Hindlimb muscle (tissue), 1 donor: ENCODE measurements around the gene TMEM38B. TPM values are rescaled to one million over a fixed set of nuclear protein-coding genes. Genes with fewer than 3 reads are reported as not detected.
A peak's percentile ranks its signal among the peaks of the same experiment; 100 is the strongest.

ENCODE experiments used
- DNase-seq: peaks from one replicate; pipeline ENCODE4 v3.0.0-alpha.2; 2013
- polyA plus RNA-seq: library from polyadenylated mRNA; unstranded; fragments of 120-200 nt; gene quantifications from one replicate; pipeline ENCODE4 v1.2.1, GENCODE V29; 2013; ENCODE audit not compliant: insufficient read length

TMEM38B gene, protein sequence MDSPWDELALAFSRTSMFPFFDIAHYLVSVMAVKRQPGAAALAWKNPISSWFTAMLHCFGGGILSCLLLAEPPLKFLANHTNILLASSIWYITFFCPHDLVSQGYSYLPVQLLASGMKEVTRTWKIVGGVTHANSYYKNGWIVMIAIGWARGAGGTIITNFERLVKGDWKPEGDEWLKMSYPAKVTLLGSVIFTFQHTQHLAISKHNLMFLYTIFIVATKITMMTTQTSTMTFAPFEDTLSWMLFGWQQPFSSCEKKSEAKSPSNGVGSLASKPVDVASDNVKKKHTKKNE
- 71.4 TPM for polyA plus RNA-seq

- DNase-seq = peak; percentile 90
These were observed at the start of gene TMEM38B for GRCh38 chr9:105694190-105694847. TSS of gene TMEM38B (plus strand) at chr9:105694541. CDS start at chr9:105694661, 120 bp downstream.

DNA sequence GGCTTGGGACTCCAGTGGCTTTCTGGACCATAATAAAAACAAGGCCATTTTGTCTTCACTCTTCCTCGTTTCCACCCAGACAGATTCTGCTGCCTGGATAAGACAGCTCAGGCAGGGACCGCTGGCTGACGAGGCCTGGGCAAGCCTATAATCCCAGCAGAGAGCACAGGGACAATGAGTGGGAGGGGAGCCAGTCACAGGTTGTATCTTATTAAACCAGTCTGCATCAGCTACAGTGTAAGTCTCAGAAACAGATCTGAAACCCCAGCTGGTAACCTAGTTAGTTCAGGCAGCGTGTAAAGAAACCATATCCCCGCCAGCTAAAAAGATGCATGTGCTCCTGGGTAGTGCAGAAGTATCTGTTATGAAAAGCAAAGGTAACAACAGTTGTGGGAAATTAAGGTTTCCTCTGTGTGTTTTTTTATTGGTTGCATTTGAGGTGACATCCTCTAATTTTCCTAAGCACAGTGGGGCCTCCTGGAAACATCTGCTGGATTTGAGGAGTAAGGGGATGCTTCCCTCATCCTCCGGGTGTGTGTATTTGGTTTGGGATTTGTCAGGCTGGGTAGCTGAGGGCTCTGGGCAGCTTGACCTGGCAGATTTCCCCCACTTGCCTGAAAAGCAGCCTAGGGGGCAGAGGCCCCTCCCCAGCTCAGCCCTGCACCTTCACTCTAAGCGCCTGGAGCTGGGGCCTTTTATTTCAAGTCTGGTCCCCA, 47.3 kb upstream of the TMEM38B start:
- DNase-seq = no peak

DNA sequence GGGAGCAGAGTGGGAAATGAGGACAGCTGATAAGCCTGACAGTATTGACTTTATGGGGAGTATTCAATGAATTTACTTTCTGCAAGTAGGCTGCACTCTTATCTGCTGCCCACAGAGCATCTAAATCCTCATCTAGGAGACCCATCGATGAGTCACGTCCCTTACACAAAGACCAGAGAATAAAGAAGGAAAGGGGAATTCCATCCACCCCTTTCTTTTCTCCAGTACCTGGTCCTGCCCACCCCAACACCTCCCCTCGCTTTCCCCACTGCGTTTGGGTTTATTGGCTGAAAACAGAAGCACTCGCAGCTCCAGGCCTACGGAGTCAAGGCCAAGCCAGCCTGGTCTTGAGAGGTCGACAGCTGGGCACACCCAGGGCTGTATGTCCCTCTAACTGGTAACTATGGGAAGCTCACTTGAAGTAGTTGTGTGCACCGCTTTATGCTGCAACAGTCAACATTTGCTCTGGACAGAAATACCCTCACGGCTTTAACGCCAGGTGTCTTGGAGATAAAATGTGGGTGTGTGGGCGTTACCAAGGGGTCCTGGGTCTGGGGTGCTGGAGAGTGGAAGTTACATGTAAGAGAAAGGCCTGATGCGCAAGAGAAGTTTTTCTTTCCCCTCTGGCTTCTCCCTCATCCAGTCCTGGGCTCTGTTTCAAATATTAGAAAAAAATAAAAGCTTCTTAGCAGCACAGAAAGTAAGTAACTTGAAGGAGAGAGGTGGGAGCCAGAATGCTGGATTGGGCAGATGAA, 46.6 kb upstream of the TMEM38B start:
- peak; percentile 24 for DNase-seq

GRCh38 chr9:105651806-105652205, 42.5 kb upstream of the TMEM38B start:
- no peak for DNase-seq

DNA sequence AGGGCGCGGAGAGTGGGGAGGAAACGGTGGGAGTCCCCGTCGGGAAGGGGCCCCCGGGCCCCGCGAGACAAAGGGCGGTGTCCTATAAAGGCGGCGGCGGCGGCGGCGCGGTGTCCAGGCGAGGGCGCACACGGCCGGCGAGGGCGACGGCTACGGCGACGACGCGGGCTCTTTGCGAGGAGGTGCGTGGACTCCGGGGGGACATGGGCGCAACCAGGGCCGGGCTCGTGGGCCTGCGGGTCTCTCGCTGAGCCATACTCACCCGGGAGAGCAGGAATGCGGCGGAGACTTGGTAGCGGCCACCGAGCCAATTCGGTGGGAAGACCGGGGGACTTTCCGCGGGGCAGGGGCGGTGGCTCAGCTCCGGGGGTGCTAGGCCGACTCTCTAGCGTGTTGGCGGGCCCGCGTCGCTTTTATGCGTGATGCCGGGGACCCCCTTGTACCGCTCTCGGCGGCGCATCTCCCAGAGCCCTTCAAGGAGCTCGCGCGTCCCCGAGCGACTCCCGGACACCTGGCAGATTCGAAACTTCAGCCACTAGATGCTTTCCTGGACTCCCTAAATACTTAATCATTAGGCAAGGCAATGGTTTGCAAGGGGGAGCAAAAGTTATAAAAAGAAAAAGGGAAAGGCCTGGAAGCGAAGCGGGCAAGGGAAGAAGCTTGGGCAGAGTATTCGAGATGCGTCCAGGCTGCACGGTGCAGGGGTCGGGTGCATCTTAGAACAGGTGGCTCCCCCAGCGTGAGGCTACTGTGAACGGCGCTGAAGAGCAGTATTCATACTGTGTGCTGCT, 38.0 kb upstream of the TMEM38B start:
- peak; percentile 18 for DNase-seq

DNA sequence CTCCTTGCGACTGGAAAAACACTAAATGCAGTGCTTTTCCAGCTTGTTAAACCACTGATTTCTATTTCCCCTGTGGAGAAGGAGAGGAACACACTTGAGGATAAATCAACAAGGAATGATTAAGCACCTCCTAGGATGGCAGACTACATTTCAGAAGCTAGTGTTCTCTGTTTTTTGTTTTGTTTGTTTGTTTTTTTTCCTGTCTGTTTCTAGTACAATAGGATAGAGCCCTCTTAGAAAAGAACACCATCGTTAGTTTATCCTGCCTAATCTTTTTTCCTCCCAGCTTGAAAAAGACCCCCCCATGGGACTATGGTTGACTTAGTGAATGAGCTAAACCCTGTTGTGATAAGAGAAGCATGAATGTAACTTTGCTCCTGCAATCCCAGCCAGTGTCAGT, 36.0 kb upstream of the TMEM38B start:
- DNase-seq = no peak

DNA sequence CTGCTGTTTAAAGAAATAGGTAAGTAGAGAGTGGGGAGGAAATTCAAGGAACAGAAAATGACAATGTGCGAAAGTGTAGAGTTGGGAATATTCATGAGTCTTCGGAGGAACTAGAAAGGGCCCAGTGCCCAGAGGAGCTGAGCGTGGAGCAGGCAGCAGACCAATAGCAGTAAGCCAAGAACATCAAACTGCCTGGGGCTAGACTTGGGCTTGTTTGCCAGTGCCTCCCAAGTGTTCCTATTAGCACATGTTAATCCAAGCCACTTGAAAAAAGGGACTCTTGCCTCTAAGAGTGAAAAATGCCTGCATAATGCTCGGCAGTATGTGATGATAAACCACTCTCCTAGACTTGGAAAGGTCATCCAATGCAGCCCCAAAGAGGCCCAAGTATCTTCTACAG, 33.3 kb upstream of the TMEM38B start:
- DNase-seq = no peak

- DNase-seq = no peak
These were observed 31.9 kb upstream of the TMEM38B start, which contains the start of gene TAL2 for GRCh38 chr9:105662184-105663104. TSS of gene TAL2 (plus strand) at chr9:105662457. CDS start at chr9:105662497, 40 bp downstream.

DNA sequence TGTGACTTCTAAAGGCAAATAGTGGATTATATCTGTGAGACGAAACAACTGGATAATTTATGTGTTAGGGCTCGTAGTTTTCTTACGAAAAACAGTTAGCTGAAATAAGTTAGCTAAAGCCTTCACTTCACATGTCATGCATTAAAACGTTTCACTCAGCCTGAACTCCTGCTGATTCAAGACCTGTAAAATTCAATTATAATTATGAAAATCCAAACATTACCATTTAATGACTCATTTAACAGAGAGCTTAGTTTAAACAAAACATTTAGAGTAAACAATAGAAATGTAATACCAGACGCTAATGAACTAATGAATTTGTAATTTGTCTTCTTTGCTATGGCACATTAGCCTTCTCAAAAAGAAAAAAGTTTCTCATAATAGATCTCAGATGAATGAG, 30.4 kb upstream of the TMEM38B start:
- no peak for DNase-seq

- no peak for DNase-seq
These were observed 26.5 kb upstream of the TMEM38B start for GRCh38 chr9:105667867-105668266.

DNA sequence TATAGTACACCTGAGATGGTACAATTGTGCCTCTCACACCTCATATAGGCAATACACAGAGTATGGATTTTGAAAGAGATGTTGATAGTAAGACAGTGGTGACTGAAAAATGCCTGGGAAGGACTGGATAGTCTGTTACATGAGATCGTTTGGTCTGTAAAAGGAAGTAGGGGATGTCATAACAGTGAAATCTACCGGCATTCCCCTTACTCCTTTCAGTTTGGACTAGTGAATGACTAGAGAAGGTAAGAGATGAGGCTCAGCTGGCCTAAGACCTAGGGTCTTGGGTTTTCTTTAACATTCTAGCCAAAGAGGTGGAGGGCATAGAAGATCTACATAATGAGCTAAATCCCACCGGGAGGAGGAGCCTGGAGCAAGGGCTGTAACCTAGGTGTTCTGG, 24.0 kb upstream of the TMEM38B start:
- no peak for DNase-seq

DNA sequence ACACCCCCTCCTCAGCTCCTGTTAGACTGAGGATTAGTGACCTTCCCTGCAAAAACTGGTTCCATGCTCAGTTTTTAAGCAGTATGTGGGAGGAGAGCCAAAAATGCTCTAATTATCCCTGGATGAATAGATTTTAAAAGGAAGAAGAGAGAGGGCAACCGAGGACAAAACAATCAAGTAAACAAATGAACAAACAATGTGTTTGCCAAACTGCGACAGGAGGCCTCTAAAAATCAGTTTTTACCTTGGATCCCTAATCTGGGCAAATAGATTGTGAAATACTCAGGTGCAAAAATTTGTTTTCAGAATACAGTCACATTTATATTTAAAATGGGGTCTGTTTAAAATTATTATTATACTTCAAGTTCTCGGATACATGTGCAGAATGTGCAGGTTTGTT, 23.6 kb upstream of the TMEM38B start:
- DNase-seq = no peak

DNA sequence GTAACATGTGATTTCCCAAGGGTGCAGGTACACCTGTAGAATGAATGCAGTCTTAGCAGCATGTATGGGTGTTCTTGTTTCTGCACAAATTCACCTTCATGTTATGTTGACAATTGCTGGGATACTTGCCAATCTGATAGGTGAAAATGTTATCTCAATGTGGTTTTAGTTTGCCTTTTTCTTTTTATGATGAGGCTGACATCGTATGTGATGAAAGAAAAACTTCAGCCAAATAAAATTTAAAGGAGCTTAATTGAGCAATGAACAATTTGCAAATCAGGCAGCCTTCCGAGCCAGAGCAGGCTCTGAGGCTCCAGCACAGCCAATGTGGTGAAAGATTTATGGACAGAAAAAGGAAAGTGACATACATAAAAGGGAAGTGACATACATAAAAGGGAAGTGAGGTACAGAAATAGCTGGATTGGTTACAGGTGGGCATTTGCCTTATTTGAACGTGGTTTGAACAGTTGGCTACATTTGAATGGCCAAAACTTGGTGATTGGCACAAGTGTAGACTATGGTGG, 21.6 kb upstream of the TMEM38B start:
- no peak for DNase-seq

- no peak for DNase-seq
These were observed 20.4 kb upstream of the TMEM38B start for GRCh38 chr9:105673850-105674387.

DNA sequence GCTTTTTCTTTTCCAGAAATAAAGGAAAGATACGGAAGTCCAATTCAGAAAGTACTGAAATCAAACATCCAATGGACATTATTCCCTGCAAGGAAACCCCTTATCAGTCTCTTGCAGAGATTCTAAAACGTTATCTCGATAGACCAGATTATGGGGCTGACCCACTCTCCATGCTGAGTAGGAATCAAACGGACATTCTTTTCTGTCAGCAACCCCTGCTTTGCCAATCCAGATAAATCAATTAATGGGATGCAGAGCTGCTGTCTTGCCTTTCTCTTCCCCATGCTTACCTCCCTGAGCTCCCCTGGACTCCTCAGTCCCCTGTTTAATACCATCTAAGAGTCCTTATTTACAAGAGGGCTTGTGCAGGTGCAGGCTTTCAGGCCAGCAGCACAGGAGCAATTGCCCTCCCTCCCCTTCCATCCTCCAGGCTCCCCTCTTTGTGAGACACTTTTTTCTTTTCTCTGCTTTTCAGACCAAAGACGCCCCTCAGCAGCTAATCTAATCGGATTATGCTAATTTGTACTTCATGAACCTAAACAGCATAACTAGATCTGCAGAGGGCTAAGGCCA, 17.9 kb upstream of the TMEM38B start:
- DNase-seq = no peak

- no peak for DNase-seq
These were observed 16.2 kb upstream of the TMEM38B start for GRCh38 chr9:105678163-105678562.

DNA sequence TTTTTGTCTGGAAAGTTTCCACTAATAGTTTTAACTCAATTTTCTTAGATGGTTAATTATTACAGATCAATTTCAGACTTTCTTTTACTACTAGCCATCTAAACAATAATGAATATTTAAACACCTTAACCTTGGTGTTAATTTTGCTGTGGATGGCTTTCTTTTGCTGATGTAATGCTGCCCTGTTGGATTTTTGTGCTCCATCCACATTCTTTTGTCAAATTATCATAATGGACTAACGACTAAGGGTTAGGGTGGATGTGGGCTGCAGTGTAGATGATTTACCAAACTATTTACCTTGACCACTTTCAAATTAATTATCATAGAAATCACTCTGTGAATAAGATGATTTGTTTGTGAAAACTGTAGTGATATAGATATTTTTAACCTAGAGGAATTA, 15.6 kb upstream of the TMEM38B start:
- DNase-seq = no peak

DNA sequence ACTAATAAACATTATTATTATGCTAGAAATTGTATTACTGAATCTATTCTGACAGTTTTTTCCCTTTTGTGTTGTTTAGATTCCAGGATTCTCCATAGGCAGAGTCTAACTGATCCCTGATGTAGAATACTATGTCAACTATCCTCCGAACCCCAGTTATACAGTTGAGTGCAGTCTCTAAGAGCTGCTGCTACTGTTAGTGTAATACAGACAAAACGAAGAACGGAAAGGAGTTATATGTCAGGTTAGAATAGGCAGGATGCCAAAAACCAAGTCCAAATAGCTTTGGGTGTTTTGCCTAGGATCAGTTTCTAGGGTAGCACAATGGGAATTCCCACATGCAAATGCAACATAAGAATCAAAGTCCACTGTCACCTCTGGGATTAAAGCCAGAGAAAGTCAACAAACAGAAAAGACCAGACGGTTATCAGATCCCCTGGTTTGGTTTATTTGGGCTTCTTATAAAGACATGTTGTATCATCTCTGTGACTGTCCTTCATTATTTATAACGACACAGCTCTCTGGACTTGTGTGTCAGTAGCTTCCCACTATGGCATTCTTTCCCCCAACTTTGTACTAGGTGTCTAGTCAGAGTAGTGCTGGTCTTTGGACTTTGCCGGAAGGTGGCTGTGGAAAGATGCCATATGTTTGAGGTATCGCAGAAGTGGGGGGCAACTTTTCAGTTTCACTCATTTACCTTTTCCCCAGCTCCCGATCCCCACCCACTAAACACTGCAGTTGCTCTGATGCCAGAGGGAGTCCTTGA, 14.9 kb upstream of the TMEM38B start:
- DNase-seq = no peak

DNA sequence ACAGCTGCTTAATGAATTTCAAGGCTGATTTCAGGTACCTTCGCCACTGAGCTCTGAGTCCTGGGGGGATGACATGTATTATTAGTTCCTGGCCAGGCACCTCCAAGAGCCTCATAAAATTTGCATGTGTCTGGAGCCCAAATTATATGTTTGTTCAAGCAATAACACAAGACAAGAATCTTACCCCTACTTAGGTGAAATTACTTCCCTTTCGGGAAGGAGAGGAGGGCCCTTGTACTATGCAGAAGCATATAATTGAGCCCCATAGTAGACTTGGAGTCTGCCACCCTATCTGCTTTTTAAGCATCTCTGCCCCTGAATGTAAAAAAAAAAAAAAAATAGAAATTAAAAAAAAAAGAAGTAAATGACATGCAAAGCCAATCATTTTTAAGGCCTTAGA, 13.0 kb upstream of the TMEM38B start:
- DNase-seq = no peak
